KMS-11 (cell line): Measurements from ENCODE around the gene FAAP100.

ENCODE experiments used
- H2AFZ ChIP-seq: fragments of 200-600 bp; sonication (generic); 2 replicates; pipeline ENCODE4 v1.6.1; 2016; ENCODE audit warnings: antibody characterized with exemption, mixed run types, low read depth
- H3K27ac ChIP-seq: fragments of 200-600 bp; sonication (generic); 2 replicates; pipeline ENCODE4 v1.6.1; 2016; ENCODE audit warnings: mild to moderate bottlenecking, mixed run types
- H3K27me3 ChIP-seq: fragments of 200-600 bp; sonication (generic); 2 replicates; pipeline ENCODE4 v1.6.1; 2017; ENCODE audit warnings: mild to moderate bottlenecking, low read depth, mixed run types, moderate library complexity; ENCODE audit not compliant: insufficient read depth
- H3K36me3 ChIP-seq: fragments of 200-600 bp; sonication (generic); 2 replicates; pipeline ENCODE4 v1.6.1; 2017; ENCODE audit warnings: mild to moderate bottlenecking, mixed run types; ENCODE audit not compliant: insufficient read depth
- H3K4me1 ChIP-seq: fragments of 200-600 bp; sonication (generic); 2 replicates; pipeline ENCODE4 v1.6.1; 2016; ENCODE audit warnings: mild to moderate bottlenecking, low read depth, mixed run types; ENCODE audit not compliant: poor library complexity, severe bottlenecking
- H3K4me2 ChIP-seq: fragments of 200-600 bp; sonication (generic); 2 replicates; pipeline ENCODE4 v1.7.0; 2016; ENCODE audit warnings: mild to moderate bottlenecking, mixed run types
- H3K4me3 ChIP-seq: fragments of 200-600 bp; sonication (generic); IDR thresholded peaks from 2 replicates; pipeline ENCODE4 v1.6.1; 2017; ENCODE audit warnings: low read depth, low read length, mixed read lengths; ENCODE audit not compliant: insufficient read depth
- H3K79me2 ChIP-seq: fragments of 200-600 bp; sonication (generic); 2 replicates; pipeline ENCODE4 v1.6.1; 2016; ENCODE audit warnings: low read depth, mixed run types; ENCODE audit not compliant: insufficient read depth
- H3K9ac ChIP-seq: fragments of 200-600 bp; sonication (generic); 2 replicates; pipeline ENCODE4 v1.6.1; 2016; ENCODE audit warnings: mild to moderate bottlenecking, mixed run types
- H4K20me1 ChIP-seq: fragments of 200-600 bp; sonication (generic); 2 replicates; pipeline ENCODE4 v1.6.1; 2016; ENCODE audit warnings: mild to moderate bottlenecking, mixed run types; ENCODE audit not compliant: insufficient read depth
- TF ChIP-seq, protein P1 (sequence below): fragments of 200-600 bp; sonication (generic); conservative IDR thresholded peaks from 2 replicates; pipeline ENCODE4 v1.6.1; 2017; ENCODE audit warnings: low read depth, mild to moderate bottlenecking, antibody characterized with exemption, low read length, moderate library complexity, mixed read lengths

Gene FAAP100

DNA sequence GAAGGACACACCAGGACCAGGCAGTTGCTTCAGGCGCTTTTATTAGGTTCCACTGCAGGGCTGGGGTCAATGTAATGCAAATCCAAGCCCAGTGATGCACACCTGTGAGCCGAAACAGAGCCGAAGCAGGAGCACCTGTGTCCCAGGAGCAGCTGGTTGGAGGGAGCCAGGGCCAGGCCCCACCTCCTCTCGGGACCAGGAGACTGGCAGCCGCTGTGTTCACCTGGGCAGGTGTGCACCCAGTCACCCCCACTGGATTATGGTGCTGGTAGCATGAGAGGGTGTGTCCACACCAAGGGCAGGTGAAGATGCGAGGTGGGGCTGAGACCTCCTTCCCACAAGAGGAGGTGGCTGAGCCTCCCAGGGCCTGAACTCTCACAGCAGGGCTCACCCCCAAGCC is 4.7 kb upstream of the FAAP100 start:
- peaks cover 36% of the 10 kb centered on the region for H3K4me1 ChIP-seq
- H3K27ac ChIP-seq, result no peak overlapping the region
- H3K27me3 ChIP-seq, result no peaks in the 10 kb centered on the region
- TF ChIP-seq, protein P1, sequence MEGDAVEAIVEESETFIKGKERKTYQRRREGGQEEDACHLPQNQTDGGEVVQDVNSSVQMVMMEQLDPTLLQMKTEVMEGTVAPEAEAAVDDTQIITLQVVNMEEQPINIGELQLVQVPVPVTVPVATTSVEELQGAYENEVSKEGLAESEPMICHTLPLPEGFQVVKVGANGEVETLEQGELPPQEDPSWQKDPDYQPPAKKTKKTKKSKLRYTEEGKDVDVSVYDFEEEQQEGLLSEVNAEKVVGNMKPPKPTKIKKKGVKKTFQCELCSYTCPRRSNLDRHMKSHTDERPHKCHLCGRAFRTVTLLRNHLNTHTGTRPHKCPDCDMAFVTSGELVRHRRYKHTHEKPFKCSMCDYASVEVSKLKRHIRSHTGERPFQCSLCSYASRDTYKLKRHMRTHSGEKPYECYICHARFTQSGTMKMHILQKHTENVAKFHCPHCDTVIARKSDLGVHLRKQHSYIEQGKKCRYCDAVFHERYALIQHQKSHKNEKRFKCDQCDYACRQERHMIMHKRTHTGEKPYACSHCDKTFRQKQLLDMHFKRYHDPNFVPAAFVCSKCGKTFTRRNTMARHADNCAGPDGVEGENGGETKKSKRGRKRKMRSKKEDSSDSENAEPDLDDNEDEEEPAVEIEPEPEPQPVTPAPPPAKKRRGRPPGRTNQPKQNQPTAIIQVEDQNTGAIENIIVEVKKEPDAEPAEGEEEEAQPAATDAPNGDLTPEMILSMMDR, result no peak
- H4K20me1 ChIP-seq, result no peaks in the 10 kb centered on the region
- H3K36me3 ChIP-seq, result peaks cover 11% of the 10 kb centered on the region; the same call in 1 of the 2 replicates
- no peak overlapping the region for H3K4me2 ChIP-seq
- H2AFZ ChIP-seq, result no peak overlapping the region
- H3K79me2 ChIP-seq, result no peaks in the 10 kb centered on the region
- no peak overlapping the region for H3K4me3 ChIP-seq
- H3K9ac ChIP-seq, result no peak overlapping the region

DNA sequence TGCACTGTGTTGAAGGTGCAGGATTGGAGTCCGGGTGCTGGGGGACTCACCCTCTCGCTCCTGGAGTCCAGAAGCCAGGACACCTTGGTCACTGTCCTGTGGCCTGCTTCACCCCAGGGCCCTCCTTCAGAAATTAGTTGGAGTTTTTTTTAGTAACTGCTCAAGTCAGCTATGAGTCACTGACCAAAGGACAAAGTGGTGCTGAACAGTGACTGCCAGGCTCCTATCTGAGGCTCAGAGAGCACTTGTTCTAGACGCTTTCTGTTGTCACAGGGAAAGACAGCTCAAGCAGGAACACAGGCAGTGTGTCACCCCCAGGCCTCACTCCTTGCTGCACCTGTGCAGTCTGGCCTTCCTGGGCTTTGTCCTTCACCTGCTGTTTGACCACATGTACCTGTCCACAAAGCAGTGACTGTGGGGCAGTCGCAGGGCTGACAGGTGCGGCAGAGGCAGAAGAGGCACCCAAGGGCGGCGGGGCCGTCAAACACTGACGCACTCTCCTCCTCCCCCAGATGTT is 4.1 kb upstream of the FAAP100 start:
- H3K27me3 ChIP-seq, result no peaks in the 10 kb centered on the region
- no peak overlapping the region for H3K4me2 ChIP-seq
- H4K20me1 ChIP-seq, result no peaks in the 10 kb centered on the region
- no peak overlapping the region for H3K4me3 ChIP-seq
- TF ChIP-seq, protein P1, result no peak
- peaks cover 11% of the 10 kb centered on the region; the same call in 1 of the 2 replicates for H3K36me3 ChIP-seq
- peaks cover 38% of the 10 kb centered on the region for H3K4me1 ChIP-seq
- no peak overlapping the region for H3K9ac ChIP-seq
- no peak overlapping the region for H3K27ac ChIP-seq
- H2AFZ ChIP-seq, result no peak overlapping the region
- H3K79me2 ChIP-seq, result peaks cover 4% of the 10 kb centered on the region

DNA sequence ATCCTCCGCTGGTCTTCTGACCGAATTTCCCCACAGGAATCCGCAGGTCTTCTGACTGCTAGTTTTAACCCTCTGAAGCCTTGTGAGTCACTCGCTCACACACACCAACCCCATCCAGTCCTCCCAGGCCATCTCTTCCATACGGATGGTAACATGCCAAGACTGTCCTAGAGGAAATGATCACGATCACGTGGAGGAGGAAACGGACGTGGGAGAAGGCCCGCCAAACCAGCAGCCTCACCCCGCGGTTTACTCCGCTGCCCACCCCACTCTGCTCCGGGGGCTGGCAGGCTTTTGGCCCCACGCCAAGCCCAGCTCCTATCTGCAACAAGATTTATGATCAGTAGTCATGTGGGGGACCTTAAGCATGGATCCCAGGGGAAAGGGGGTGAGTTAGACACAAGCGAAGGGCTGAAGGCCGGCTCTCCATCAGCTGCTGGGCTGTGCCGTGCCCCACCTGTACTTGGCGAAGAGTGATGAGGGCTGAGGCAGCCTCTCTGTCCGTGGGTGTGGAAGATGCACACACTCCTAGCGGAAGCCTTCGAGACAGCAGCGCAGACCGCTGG is 1.5 kb upstream of the FAAP100 start:
- H3K36me3 ChIP-seq, result no peaks in the 10 kb centered on the region; the same call in 1 of the 2 replicates
- H3K27me3 ChIP-seq, result no peaks in the 10 kb centered on the region
- peaks cover 41% of the 10 kb centered on the region for H3K4me1 ChIP-seq
- TF ChIP-seq, protein P1, result no peak; the same call in 1 of the 2 replicates
- H3K79me2 ChIP-seq, result peaks cover 20% of the 10 kb centered on the region
- H3K9ac ChIP-seq, result peak overlapping the region; percentile 2; the same call in 1 of the 2 replicates
- no peaks in the 10 kb centered on the region for H4K20me1 ChIP-seq
- H3K27ac ChIP-seq, result peak overlapping the region; percentile 45
- H2AFZ ChIP-seq, result peak overlapping the region; percentile 76; the same call in 1 of the 2 replicates
- no peak overlapping the region for H3K4me3 ChIP-seq
- H3K4me2 ChIP-seq, result peak overlapping the region; percentile 91

DNA sequence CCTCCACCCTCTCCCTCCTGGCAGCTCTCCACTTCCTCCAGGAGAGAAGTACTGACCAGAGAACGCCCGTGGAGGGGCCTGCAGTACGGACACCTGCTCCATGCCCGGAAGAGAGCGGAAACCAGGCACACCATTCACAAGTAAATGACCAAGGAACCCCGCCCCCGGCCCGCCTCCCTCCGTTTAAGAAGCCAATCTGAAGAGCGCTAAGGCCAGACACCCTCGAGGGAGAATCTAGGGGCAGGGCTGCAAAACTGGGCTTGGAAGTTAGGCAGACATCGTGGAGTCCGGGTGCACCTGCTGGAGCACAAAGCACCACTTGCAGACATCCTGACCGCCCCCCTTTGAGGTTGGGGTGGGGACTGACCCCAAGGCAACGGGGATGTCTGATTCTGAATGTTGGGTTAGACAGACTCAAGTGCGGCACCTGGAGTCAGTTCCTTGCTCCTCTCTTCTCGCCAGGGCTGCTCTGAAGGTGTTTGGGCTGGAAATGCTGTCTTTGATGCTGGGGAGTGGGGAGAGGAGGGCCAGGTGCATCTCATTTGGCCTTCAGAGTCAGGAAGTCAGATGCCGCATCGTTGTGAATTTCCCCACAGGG is 964 bp upstream of the FAAP100 start:
- TF ChIP-seq, protein P1, result no peak; the same call in 1 of the 2 replicates
- H3K36me3 ChIP-seq, result no peaks in the 10 kb centered on the region
- no peak overlapping the region for H3K4me3 ChIP-seq
- peak overlapping the region; percentile 91 for H3K4me2 ChIP-seq
- H3K9ac ChIP-seq, result peak overlapping the region; percentile 80; the same call in 1 of the 2 replicates
- H3K27me3 ChIP-seq, result no peaks in the 10 kb centered on the region
- peak overlapping the region; percentile 45 for H3K27ac ChIP-seq
- peaks cover 20% of the 10 kb centered on the region for H3K79me2 ChIP-seq
- peak overlapping the region; percentile 76 for H2AFZ ChIP-seq
- H3K4me1 ChIP-seq, result peaks cover 41% of the 10 kb centered on the region
- no peaks in the 10 kb centered on the region for H4K20me1 ChIP-seq
